HL-60/S4 treated with phorbol 12-myristate 13-acetate at 8.2 ng/mL for 4 days and 3 days (cell line): Measurements from ENCODE around the gene RFT1.

ENCODE experiments used
- in situ Hi-C: fragments of 300-500 bp; cut with MboI; formaldehyde crosslinking; loops from 2 replicates; pipeline ENCODE4 v1.15.0; 2022; ENCODE audit warnings: low sequenced_read_pairs

Gene RFT1

DNA sequence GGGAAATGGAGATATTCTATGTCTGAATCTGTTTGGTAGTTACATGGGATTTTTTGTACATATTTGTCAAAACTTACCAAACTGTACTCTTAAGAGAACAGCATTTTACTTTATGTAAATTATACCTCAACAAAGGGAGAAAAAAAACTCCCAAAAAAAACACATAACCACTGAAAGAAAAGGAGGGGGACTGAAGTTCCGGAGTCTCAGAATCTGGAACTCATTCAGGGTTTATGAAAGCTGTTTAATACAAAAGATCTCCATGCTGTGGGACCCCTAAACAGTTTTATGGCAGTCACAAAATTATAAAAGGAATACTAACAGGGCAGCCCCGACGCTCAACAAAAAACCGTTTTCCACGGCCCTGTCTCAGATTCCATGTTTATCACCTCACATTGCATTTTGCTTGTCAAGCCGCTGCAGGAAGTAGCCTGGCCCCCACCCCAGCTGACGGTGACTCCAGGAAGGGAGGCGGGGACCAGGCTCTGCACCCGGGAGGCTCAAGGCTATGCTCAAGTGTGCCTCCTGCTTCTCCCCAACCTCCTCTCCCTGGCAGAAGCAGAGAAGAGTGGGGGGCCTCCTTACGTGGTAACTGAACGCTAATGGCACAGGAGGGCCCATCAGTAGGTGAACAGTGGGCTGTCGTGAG, 29.3 kb downstream of the RFT1 start:
- in situ Hi-C loops, result loop anchor here (25.0 kb wide), 1 partner anchor 611 kb away; no protein-coding TSS in a partner anchor

DNA sequence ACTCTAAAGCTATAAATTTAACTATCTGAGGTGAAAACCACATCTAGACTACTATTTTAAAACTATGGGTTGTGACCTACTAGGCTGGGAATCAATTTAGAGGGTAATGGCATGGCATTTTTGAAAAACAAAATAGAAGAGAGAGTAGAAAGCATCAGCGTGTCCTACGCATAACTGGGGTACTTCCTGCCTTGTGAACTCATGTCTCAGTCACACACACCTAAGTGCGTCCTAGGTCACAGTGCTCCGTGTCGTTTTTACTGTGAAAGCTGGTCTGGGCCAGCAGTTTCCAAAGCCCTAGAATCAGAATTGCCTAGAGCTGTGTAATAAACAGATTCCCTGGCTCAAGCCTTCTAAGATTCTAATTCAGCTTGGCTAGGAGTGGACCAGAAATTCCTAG, 32.3 kb downstream of the RFT1 start:
- in situ Hi-C loops, result loop anchor here (25.0 kb wide), 1 partner anchor 361 kb away; no protein-coding TSS in a partner anchor

DNA sequence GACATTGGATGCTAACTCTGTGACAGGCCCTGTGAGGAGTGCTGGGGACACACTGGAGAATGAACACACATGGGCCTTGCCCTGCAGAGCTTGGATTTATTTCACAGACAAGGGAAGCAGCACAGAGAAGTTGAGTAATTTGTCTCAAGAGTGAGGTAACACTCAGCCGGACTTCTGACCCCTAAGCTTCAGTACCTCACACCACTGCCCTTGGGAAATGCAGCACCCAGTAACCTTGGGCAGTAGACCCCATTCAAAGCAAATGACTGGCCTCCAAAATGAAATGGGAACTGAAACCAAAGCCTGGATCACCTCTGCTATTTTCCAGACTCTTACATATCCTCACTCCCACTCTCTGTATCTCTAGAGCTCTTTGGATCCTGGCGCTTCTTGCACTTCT, 37.3 kb downstream of the RFT1 start:
- in situ Hi-C loops, result loop anchor here (25.0 kb wide), 1 partner anchor 356 kb away; no protein-coding TSS in a partner anchor

DNA sequence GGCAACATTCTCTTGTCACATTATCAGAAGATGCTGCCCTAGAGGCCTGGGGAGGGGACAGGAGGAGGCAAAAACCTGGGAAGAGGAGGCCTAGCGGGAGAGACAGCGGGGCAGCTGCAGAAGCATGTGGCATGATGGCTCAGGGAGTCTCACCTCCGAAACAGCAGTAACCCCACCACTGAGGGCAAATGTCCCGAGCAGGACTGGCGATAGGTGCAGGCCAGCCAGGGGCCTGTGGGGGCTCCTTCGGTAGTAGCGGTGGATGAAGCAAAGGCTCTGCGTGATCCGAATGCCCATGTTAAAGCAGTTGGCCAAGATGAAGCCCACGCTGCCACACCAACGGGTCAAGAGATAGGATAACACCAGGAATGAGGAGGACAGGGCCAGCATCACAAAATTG, 38.0 kb downstream of the RFT1 start:
- in situ Hi-C loops, result loop anchor here (25.0 kb wide), 1 partner anchor 355 kb away; no protein-coding TSS in a partner anchor

DNA sequence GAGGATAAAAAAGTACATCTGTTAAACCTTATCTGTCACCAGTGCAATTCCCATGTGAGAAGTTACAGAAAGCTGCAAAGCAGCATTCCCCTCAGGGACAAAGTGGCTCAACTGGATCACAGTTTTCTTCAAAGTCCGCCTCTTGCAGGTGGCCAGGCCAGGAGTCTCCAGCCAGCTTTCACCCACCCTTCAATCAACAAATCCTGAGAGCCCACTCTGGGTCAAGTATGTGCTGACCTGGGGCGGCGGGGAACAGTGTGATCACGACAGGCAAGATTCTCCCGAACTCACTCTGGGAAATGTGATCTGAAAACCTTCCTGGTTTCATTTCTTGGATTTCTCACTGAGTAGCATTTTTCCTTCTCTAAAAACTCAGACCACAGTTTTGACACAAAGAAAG, 39.2 kb downstream of the RFT1 start:
- in situ Hi-C loops, result loop anchor here (25.0 kb wide), 1 partner anchor 354 kb away; no protein-coding TSS in a partner anchor

DNA sequence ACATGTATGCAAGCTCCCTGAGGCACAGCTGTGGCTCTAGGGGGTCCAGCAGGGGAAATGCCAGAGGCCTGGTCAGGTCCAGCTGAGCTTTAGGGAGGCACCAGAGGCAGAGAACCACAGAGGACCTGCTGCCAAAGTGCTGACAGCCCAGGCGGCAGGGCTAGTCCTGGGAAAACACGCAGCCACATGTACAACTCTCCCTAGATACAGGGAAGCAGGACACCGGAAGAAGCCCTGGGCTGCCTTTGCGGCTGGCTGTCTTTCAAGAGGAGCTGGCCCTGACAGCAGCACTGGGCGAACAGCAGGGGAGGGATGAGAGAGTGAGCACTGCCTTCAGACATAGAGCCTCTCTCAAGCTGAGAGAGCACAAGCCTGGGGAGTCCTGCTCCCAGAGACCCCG, 40.7 kb downstream of the RFT1 start:
- in situ Hi-C loops, result loop anchor here (25.0 kb wide), 1 partner anchor 352 kb away; no protein-coding TSS in a partner anchor

DNA sequence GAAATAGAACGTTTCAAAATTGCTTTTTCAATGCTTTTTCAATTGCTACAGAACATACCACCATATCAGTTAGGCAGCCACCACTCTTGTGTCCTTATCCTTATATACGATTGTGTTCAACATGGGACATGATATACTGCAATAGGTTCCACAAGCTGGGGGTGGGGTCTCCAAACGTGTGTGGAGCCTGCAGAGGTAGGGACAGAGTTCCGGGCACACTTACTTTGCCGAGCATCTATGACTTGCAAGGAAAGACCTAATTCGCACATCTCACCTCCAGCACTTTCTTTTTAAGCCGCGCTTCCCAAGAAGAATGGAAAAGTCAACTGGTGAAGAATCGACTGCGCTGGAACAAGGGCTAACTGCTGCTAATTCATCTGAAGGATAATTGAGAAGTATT, 44.8 kb downstream of the RFT1 start:
- in situ Hi-C loops, result loop anchor here (25.0 kb wide), 1 partner anchor 348 kb away; no protein-coding TSS in a partner anchor

DNA sequence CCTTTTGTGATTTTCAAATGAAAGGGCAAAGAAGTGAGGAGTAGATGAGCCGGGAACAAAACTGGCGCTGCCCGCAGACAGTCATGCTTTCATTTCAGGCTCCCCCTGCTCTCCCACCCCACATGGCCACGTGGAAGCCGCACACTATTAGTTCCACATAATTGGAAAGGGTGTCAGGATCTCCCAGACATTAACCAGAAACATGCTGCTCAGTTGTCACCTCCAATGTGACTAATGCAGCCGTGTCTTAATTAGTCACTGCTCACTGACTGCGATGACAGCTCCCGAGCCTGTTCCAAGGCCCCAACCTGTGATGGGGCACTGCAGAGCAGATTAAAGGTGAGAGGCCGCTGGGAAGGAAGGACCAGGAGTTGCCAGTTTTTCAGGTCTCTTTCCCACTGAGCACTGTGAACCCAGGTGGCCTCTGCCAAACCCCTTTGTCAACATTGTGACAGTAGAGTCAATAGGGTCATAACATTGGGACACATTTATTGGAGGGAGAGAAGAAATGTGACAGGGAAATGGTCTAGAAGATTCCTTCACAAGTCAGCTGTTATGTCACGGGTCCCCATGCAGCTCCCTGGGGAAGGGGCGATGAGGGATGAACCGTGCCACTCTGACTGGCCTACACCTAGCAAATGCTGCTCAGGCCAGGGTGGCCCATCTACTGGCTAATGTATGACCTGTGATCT, 45.8 kb downstream of the RFT1 start:
- in situ Hi-C loops, result loop anchor here (25.0 kb wide), 1 partner anchor 347 kb away; no protein-coding TSS in a partner anchor

DNA sequence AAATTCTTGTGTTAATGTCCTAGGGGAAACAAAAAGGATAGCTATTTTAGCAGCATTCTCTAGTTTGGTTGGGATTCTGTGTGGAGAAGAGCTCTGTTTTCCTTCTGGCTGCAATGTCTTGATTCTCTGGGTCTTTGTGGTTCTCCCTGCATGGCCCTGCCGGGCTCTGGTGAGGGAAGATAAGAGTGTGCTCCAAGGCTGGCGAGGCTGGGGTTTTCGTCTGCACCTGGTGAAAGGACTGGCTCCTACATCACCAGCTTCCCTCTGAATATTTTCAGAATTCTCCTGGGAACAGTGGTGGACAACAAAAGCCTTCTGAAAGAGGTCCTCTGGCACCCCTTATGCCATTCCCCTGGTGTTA, 46.3 kb downstream of the RFT1 start:
- in situ Hi-C loops, result loop anchor here (25.0 kb wide), 1 partner anchor 347 kb away; no protein-coding TSS in a partner anchor

DNA sequence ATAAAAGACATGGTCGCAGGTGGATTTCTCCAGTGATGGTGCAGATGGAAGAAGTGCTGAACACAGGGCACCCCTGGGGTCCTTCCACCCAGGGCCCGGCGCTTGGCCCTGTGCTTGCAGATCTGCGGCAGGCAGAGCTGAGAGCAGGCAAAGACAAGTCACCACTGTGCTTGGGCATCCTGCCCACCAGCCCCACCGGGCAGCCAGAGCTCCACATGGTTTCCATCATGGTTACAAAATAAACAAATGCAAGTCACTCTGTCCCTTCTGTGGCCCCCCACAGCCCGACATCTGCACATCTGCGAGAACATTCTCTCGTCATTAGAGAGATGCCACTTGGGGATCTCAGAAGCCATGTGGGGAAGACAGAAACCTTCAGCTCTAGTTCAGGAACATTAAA, 46.7 kb downstream of the RFT1 start:
- in situ Hi-C loops, result loop anchor here (25.0 kb wide), 1 partner anchor 346 kb away; no protein-coding TSS in a partner anchor

DNA sequence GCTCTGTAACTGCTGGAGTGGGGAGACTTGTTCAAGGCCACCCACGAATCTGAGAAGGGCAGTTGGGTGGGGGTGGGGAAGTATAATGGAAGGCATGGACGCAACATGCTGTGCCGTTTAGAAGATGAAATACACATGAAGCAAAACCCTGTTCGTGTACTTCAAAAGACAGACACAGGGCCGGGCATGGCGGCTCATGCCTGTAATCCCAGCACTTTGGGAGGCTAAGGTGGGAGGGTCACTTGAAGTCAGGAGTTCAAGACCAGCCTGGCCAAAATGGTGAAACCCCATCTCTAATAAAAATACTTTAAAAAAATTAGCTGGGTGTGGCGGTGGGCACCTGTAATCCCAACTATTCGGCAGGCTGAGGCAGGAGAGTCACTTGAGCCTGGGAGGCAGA, 47.5 kb downstream of the RFT1 start:
- in situ Hi-C loops, result loop anchor here (25.0 kb wide), 1 partner anchor 345 kb away; no protein-coding TSS in a partner anchor

DNA sequence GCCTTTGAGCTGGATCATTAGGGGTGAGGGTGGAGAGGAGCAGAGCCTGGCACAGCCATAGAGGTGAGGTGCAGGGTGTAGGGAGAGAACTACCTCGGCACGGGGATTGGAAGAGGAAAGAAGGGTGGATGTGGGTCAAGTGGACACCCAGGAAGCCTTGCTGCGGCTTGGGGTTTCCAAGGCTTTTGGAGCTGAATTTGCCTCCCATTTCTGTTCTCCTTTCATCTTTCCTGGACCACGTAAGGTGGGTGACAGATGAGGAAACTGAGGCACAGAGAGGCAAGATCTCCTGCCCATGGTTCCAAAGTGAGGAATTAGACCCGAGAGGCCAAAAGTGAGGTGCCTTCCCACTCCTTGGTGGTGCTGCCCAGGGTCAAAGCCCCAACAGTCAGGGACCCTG, 48.9 kb downstream of the RFT1 start:
- in situ Hi-C loops, result loop anchor here (25.0 kb wide), 1 partner anchor 344 kb away; no protein-coding TSS in a partner anchor

DNA sequence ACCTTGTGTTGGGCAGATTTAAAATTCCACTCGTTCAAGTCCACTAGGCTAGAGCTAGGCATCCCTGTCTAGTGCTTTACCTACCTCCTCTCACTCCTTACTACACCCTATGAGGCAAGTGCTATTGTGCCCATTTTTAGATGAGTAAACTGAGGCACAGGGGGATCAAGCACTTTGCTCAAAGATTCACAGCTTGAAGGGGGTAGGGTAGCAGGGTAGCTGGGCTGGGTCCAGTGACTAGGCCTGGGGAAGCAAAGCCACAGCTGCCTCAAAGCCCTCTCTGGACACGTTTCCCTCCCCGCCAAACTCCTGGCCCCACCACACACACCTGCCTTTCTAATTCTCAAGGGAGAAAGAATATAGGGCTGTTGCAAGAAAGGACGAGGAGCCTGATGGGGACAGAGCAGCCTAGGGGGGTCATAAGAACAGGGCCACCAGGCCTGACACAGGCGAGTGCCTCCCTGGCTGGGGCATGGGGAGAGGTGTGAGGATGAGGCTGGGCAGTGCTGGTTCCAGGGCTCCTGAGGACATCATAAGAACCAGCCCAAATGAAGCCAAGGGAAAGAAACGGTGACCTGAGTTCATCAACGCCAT, 49.5 kb downstream of the RFT1 start:
- in situ Hi-C loops, result loop anchor here (25.0 kb wide), 1 partner anchor 343 kb away; no protein-coding TSS in a partner anchor

DNA sequence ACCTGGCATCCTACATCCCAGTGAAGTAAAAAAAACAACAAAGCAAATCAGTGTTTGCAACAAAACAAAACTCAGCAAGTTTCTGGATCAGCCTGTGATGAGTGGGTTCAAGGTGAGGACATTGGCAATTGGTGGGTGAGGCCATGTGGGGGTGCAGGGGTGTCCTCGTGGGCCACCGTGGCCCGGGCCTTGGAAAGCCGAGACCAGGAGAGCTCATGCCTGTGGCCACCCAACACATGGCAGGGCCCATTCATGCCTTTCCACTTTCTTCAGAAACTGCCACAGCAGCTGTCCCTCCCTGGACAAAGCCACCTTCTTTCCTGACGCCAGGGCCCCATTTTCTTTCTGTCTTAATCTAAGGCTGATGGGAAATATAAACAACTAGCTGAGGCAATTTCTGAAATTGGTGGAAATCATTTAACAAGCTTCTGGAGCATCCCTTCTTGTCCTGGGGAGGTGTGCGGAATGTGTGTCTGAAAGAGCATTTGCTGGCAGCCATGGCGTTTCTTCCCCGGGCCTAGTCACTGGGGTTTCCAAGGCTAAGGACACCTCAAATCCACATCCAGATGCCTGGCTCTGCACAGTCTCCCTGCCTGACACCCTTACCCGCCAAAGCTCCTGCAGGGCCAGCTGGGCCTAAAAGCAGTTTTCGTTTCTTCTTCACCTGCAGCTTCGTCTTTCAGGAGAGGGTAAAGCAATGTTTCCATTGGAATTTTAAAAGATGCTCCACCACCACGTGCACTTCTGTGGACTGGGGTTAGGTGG, 50.3 kb downstream of the RFT1 start:
- in situ Hi-C loops, result loop anchor here (25.0 kb wide), 1 partner anchor 343 kb away; no protein-coding TSS in a partner anchor

DNA sequence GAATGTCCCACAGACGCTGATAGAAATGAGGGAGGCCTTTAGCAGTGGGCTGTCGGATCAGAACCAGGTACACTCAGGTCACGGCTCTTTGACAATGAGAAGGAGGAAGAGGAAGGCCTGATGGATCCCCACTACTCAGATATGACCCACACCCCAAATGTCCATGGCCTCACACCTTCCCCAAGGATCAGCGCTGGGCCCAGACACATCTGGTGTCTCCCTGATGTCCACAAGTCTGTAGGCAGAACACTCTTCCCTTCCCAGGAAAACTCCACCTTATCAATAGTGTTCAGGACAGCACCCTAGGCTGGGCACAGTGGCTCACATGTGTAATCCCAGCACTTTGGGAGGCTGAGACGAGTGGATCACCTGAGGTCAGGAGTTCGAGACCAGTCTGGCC, 51.1 kb downstream of the RFT1 start:
- in situ Hi-C loops, result loop anchor here (25.0 kb wide), 1 partner anchor 342 kb away; no protein-coding TSS in a partner anchor

DNA sequence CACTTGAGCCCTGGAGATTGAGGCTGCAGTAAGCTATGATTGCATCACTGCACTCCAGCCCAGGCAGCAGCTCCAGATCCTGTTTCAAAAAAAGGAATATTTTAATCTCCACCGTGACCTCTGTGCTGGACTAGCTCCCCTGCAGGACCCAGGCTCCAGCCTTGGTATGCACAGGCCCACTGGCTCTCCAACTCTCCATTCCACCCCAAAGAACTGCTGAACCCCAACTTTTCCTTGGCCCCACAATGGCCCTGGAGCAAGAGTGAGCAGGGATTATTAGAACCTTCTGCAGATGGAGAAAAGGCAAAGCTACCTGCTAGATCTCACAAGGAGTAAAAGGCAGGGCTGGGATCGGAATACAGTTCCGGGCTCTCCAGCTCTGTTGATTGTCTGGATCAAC, 51.6 kb downstream of the RFT1 start:
- in situ Hi-C loops, result loop anchor here (25.0 kb wide), 1 partner anchor 341 kb away; no protein-coding TSS in a partner anchor

DNA sequence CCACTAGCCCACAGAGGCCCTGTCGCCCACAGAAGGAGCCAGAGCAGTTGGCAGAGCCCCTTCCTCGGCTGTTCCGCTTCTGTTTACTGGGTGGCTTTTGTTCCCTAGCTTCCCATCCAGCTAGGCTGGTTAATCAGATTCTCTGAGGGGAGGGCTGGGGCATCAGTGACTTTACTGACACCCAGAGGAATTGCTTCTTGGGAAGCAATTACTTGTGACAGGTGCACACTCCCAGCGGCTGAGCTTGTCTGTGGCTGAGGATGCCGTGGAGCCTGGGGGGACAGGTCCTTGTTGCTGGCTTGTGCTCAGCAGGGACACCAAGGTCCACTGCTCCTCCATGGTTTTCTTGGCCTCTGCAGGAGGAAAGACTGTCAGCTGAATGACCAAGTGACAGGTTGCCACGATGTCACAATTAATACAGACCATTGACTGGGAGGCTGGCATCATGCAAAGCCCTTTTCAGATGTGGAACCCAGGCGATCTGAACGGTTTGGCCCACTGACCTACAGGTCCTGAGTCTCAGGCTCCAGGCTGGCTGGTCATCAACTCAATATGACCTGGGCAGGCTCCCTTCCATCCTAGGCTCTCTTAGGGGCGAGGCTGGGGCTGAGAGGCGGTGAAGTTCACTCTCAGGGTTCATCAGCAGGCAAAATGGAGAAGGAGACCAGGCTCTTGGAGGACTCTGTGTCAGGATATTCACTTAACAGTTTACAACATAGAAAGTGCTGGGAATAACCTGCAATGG, 52.6 kb downstream of the RFT1 start:
- in situ Hi-C loops, result loop anchor here (25.0 kb wide), 1 partner anchor 340 kb away; no protein-coding TSS in a partner anchor

DNA sequence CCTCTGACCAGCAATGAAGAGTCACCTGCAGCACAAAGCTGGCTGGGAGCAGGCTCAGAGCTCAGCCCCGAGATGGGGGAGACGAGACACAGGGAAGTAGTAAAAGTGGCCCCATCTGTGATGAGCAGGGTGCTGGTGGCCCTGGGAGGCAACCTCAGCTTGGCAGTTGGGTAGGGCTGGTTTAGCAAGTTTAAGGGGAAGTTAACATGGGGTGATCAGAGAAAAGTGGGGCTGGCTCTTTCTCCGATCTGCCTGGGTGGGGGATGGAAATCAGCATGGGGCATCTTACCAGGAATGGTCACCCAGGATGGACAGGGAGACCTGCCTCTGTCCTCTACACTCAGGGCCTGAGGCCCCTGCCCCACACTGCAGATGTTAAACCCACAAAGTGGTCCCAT, 54.5 kb downstream of the RFT1 start:
- in situ Hi-C loops, result loop anchor here (25.0 kb wide), 1 partner anchor 338 kb away; no protein-coding TSS in a partner anchor
